Natural killer cell (primary cell): Measurements from ENCODE around the gene GALNT13. TPM values are rescaled to one million over a fixed set of nuclear protein-coding genes. Genes with fewer than 3 reads are reported as not detected.

Experiments
- ATAC-seq, 3 donors: fragments of 150-1000 bp in 2 of 3; fragments of 200-7000 bp in 1 of 3; cut with Tn5 transposase; 1 replicate in 1 of 3; 2 replicates in 2 of 3; pipeline ENCODE4 v1.10.0; 2021; ENCODE audit warnings: mild to moderate bottlenecking in 2 of 3, moderate library complexity in 2 of 3
- DNase-seq, 2 donors: peaks; one replicate each; pipeline versions ENCODE4 v3.0.0 to v3.0.0-alpha.2; 2013 to 2021; ENCODE audit warnings: mixed read lengths in 1 of 2
- H3K27ac ChIP-seq: one replicate; pipeline ENCODE4 v1.5.1; 2013; ENCODE audit warnings: mild to moderate bottlenecking, low read length
- H3K27me3 ChIP-seq: one replicate; pipeline ENCODE4 v1.6.1; 2013; ENCODE audit warnings: low read length; ENCODE audit not compliant: control insufficient read depth, insufficient read depth
- H3K36me3 ChIP-seq: one replicate; pipeline ENCODE4 v1.6.1; 2013; ENCODE audit warnings: low read length; ENCODE audit not compliant: control insufficient read depth, insufficient read depth
- H3K4me1 ChIP-seq: one replicate; pipeline ENCODE4 v1.6.1; 2013; ENCODE audit warnings: low read length; ENCODE audit not compliant: control insufficient read depth, insufficient read depth
- H3K4me3 ChIP-seq: one replicate; pipeline ENCODE4 v1.5.1; 2013; ENCODE audit warnings: low read length
- H3K9me3 ChIP-seq: one replicate; pipeline ENCODE4 v1.6.1; 2013; ENCODE audit warnings: low read length; ENCODE audit not compliant: control insufficient read depth, insufficient read depth
- H3K27ac Mint-ChIP-seq, 2 donors: one replicate each; pipeline ENCODE4 v1.8.0; 2022; ENCODE audit warnings: mild to moderate bottlenecking in 2 of 2, mixed read lengths in 2 of 2, moderate library complexity in 1 of 2
- H3K27me3 Mint-ChIP-seq, 2 donors: one replicate each; pipeline ENCODE4 v1.8.0; 2022; ENCODE audit warnings: low read depth in 2 of 2, mixed read lengths in 2 of 2
- H3K36me3 Mint-ChIP-seq: one replicate; pipeline ENCODE4 v1.8.0; 2022; ENCODE audit warnings: mixed read lengths
- H3K4me1 Mint-ChIP-seq, 2 donors: one replicate each; pipeline ENCODE4 v1.8.0; 2022; ENCODE audit warnings: mixed read lengths in 2 of 2
- H3K4me3 Mint-ChIP-seq: one replicate; pipeline ENCODE4 v1.8.0; 2022; ENCODE audit warnings: mild to moderate bottlenecking, moderate library complexity, mixed read lengths
- H3K9me3 Mint-ChIP-seq, 2 donors: one replicate each; pipeline ENCODE4 v1.8.0; 2022; ENCODE audit warnings: mixed read lengths in 2 of 2
- WGBS: methylation state at CpG from one replicate; pipeline ENCODE4 v1.1.7; 2013; ENCODE audit warnings: missing lambda C conversion rate; ENCODE audit not compliant: insufficient coverage; 5-methylcytosine and 5-hydroxymethylcytosine counted together
- intact Hi-C: fragments of 100-400 bp; cut with micrococcal nuclease; formaldehyde crosslinking; loops from one replicate; pipeline ENCODE4 v1.14.2; 2022
- total RNA-seq, 4 donors: library from RNA; stranded (reverse); fragments of 120-200 nt in 1 of 4; gene quantifications; one replicate each; pipeline versions ENCODE4 v1.2.3 to v1.2.4, GENCODE V29; 2013 to 2022
- TF ChIP-seq, protein P1 (sequence below): fragments of 200-600 bp; IDR thresholded peaks from one replicate; pipeline ENCODE4 v1.8.0; 2022; ENCODE audit warnings: antibody characterized with exemption

Gene GALNT13
- total RNA-seq, 3 donors from 2014 or later (not counting 1 experiment from before 2014, with no cell fraction given): not detected

DNA sequence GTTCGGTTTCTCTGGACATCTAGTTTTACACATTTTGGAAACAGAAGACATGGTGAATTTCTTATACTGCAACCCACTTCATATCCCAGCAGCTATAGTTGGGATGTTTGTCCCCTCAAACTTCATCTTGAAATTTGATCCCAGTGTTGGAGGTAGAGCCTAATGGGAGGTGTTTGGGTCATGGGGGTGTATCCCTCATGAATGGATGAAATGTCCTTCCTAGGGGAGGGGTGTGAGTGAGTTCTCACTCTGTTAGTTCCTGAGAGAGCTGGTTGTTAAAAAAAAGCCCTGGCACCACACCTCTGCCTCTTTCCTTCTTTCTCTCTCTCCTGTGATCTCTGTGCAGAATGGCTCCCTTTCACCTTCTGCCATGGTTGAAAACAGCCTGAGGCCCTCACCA lies 457.8 kb downstream of the GALNT13 start:
- H3K36me3 Mint-ChIP-seq: no peaks in the 10 kb centered on the region
- WGBS: 93% methylated on average over 1 of the region's 1 CpG
- TF ChIP-seq, protein P1, sequence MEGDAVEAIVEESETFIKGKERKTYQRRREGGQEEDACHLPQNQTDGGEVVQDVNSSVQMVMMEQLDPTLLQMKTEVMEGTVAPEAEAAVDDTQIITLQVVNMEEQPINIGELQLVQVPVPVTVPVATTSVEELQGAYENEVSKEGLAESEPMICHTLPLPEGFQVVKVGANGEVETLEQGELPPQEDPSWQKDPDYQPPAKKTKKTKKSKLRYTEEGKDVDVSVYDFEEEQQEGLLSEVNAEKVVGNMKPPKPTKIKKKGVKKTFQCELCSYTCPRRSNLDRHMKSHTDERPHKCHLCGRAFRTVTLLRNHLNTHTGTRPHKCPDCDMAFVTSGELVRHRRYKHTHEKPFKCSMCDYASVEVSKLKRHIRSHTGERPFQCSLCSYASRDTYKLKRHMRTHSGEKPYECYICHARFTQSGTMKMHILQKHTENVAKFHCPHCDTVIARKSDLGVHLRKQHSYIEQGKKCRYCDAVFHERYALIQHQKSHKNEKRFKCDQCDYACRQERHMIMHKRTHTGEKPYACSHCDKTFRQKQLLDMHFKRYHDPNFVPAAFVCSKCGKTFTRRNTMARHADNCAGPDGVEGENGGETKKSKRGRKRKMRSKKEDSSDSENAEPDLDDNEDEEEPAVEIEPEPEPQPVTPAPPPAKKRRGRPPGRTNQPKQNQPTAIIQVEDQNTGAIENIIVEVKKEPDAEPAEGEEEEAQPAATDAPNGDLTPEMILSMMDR: no peak
- Histone ChIP-seq H3K27me3 (no peaks in the 10 kb centered on the region), H3K27ac (no peak overlapping the region), H3K4me3 (no peak overlapping the region), H3K36me3 (no peaks in the 10 kb centered on the region), H3K4me1 (no peaks in the 10 kb centered on the region), H3K9me3 (peaks cover 5% of the 10 kb centered on the region)
- no peak overlapping the region for H3K27ac Mint-ChIP-seq
- no peaks in the 10 kb centered on the region for H3K4me1 Mint-ChIP-seq
- ATAC-seq (no peak), DNase-seq (no peak)
- H3K9me3 Mint-ChIP-seq: peaks cover 5 to 11% of the 10 kb centered on the region in 2 donors
- no peak overlapping the region for H3K4me3 Mint-ChIP-seq
- intact Hi-C loops: no loop called here
- H3K27me3 Mint-ChIP-seq: no peaks in the 10 kb centered on the region

DNA sequence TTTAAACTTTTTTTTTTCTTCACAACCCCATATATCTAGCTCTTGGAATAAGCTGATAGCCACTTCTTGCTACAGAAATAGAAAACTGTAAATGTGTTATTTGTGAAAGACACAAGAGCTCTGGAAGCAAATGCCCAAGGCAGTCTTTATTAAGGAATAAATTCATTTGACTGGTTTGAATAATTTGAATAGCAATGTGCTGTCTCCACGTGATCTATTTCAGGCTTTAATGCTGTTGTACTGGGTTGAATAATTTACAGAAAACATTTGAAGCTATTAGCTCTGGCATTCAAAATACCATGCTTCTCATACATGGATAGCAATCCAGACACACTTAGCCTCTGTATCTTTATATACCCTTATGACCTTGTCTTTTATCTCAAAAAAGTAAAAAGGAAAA lies 460.1 kb downstream of the GALNT13 start:
- Histone ChIP-seq H3K9me3 (no peaks in the 10 kb centered on the region), H3K27me3 (no peaks in the 10 kb centered on the region), H3K36me3 (no peaks in the 10 kb centered on the region), H3K4me1 (no peaks in the 10 kb centered on the region), H3K27ac (no peak overlapping the region), H3K4me3 (no peak overlapping the region)
- TF ChIP-seq, protein P1: no peak
- intact Hi-C loops: no loop called here
- no peak overlapping the region for H3K27ac Mint-ChIP-seq
- H3K9me3 Mint-ChIP-seq: peaks cover 9 to 15% of the 10 kb centered on the region in 2 donors
- DNase-seq (no peak), ATAC-seq (no peak)
- no peaks in the 10 kb centered on the region for H3K27me3 Mint-ChIP-seq
- no peaks in the 10 kb centered on the region for H3K36me3 Mint-ChIP-seq
- H3K4me1 Mint-ChIP-seq: no peaks in the 10 kb centered on the region
- WGBS: 67% methylated on average over 1 of the region's 1 CpG
- H3K4me3 Mint-ChIP-seq: no peak overlapping the region

DNA sequence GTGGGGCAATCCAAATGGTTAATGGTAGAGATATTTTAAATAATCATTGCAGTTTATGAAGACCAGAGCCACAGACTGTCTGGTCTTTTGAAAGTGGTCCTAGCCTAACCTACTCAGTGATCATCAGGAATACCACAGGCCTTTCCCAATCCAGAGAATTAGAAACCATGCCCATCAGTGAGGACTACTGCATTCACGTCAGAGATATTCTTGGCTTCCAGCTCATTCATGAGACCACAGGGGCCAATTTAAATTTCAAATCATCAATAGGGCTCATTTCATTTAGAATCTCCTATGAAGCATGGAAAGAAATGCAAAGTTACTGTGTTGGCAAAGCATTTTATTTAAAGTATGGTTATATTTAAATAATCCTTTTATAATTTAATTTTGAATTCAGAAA lies 464.5 kb downstream of the GALNT13 start:
- no peaks in the 10 kb centered on the region for H3K36me3 ChIP-seq
- Mint-ChIP-seq H3K27ac (no peak overlapping the region), H3K4me1 (no peaks in the 10 kb centered on the region), H3K9me3 (peaks cover 8 to 9% of the 10 kb centered on the region in 2 donors), H3K4me3 (no peak overlapping the region), H3K27me3 (no peaks in the 10 kb centered on the region), H3K36me3 (no peaks in the 10 kb centered on the region)
- ATAC-seq: no peak
- no peak overlapping the region for H3K4me3 ChIP-seq
- no peaks in the 10 kb centered on the region for H3K9me3 ChIP-seq
- intact Hi-C loops: no loop called here
- 83% methylated on average over 1 of the region's 1 CpG for WGBS
- no peak for DNase-seq
- TF ChIP-seq, protein P1: no peak
- H3K27me3 ChIP-seq: no peaks in the 10 kb centered on the region
- H3K27ac ChIP-seq: no peak overlapping the region
- H3K4me1 ChIP-seq: no peaks in the 10 kb centered on the region

DNA sequence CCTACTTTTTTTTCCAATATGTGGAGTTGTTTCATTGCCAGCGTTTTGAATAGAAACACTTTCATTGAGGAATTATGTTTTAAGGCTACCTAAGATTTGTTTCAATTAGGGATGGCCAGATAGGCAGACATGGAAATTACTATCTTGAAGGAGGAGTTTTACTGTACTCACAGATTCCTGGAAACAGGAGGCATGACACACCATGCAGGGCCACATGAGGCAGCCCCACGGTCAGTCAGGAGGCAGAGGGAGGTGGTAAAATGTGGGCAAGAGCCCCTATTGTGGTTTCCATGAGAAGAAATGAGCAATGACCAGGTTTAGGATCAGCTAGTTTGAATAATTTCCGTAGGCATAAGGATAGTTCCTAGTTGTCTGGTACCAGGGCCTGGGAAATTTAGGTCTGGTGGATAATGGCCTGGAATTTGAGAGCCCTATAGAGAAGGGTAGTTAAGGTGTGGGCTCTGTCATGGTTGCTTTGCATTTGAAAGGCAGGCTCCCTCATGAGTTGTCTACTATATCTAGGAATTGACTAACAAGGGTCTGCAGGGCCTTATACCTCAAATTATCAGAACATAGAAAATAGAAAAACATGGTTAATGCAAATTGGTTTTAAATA lies 466.7 kb downstream of the GALNT13 start:
- no peaks in the 10 kb centered on the region for H3K27me3 ChIP-seq
- Mint-ChIP-seq H3K4me1 (no peaks in the 10 kb centered on the region), H3K27me3 (no peaks in the 10 kb centered on the region), H3K4me3 (no peak overlapping the region), H3K27ac (no peak overlapping the region), H3K36me3 (no peaks in the 10 kb centered on the region), H3K9me3 (peaks cover 11 to 17% of the 10 kb centered on the region in 2 donors)
- intact Hi-C loops: no loop called here
- DNase-seq (no peak), ATAC-seq (no peak)
- H3K4me1 ChIP-seq: no peaks in the 10 kb centered on the region
- no peaks in the 10 kb centered on the region for H3K36me3 ChIP-seq
- 68% methylated on average over 2 of the region's 3 CpGs for WGBS
- H3K9me3 ChIP-seq: no peaks in the 10 kb centered on the region
- TF ChIP-seq, protein P1: no peak
- no peak overlapping the region for H3K27ac ChIP-seq
- H3K4me3 ChIP-seq: no peak overlapping the region
